AG09309 (cell line): ENCODE data around the gene SPIRE1.

ENCODE experiments used
- DNase-seq: peaks from one replicate; pipeline ENCODE4 v3.0.0-alpha.2; 2010; ENCODE audit warnings: low read depth
- H3K4me3 ChIP-seq: 2 replicates; pipeline ENCODE4 v1.5.1; 2011; ENCODE audit warnings: mild to moderate bottlenecking, low read depth, low read length, moderate library complexity; ENCODE audit not compliant: control insufficient read depth
- TF ChIP-seq, protein P1 (sequence below): IDR thresholded peaks from 2 replicates; pipeline ENCODE4 v1.5.1; 2011; ENCODE audit warnings: mild to moderate bottlenecking, low read depth, low read length, inconsistent platforms; ENCODE audit not compliant: insufficient read depth, control insufficient read depth; ENCODE audit errors: missing control alignments

The SPIRE1 gene

DNA sequence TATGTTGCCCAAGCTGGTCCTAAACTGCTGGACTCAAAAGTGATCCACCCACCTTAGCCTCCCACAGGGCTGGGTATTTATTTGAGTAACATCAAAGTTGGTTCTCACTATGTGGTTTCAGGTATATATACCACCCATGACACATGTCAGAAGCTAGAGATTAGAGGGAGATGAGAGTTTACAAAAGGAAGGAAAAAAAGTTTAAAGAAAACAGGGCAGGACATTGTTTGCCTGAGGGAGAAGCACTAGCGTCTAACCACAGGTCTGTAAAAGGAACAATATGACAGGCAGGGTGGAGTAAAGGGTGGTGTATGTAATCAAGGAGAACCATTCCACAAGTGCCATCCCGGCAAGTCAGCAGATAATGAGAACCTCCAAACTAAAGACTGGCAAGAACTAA is 36.1 kb upstream of the SPIRE1 start:
- TF ChIP-seq, protein P1, sequence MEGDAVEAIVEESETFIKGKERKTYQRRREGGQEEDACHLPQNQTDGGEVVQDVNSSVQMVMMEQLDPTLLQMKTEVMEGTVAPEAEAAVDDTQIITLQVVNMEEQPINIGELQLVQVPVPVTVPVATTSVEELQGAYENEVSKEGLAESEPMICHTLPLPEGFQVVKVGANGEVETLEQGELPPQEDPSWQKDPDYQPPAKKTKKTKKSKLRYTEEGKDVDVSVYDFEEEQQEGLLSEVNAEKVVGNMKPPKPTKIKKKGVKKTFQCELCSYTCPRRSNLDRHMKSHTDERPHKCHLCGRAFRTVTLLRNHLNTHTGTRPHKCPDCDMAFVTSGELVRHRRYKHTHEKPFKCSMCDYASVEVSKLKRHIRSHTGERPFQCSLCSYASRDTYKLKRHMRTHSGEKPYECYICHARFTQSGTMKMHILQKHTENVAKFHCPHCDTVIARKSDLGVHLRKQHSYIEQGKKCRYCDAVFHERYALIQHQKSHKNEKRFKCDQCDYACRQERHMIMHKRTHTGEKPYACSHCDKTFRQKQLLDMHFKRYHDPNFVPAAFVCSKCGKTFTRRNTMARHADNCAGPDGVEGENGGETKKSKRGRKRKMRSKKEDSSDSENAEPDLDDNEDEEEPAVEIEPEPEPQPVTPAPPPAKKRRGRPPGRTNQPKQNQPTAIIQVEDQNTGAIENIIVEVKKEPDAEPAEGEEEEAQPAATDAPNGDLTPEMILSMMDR = no peak
- no peak overlapping the region for H3K4me3 ChIP-seq
- no peak for DNase-seq

DNA sequence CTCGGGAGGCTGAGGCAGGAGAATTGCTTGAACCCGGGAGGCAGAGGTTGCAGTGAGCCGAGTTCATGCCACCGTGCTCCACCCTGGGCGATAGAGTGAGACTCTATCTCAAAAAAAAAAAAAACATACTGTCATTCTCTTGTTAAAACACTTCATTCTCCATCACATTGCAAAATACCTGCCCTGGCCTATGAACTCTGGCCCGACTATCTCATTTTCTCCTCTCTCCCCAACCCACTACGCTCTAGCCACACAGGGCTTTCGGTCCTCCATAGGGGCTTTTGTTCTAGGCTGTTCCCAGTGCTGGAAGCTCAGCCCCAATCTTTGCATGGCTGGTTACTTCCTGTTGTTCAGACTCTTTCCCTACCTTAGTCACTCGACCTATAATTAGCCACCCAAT is 34.3 kb upstream of the SPIRE1 start:
- H3K4me3 ChIP-seq = no peak overlapping the region
- TF ChIP-seq, protein P1 = no peak
- DNase-seq = no peak

DNA sequence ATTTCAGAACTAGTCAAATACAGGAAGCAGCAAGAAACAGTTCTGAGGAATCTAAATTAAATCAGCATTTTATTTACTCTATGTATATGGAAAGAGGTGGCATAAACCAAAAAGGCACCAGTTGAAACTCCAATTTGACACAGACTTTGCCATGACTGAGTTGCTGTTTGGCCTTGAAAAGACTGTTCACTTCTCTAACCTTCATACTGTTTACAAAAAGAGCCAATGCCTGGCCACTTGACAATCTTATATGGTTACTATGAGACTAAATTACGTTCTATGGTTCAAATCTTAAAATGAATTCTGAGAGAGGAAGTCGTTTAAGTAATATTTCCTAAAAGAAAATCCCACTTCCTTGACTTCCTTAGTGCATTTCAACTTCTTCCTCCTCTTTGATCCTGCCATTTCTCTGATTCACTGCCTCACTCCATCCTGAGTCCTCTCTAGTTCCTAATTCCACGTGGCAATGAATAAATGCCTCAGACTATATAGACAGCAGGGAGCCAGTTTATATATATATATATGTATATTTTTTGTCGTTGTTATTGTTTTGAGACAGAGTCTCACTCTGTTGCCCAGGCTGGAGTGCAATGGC is 31.4 kb upstream of the SPIRE1 start:
- no peak for DNase-seq
- H3K4me3 ChIP-seq = no peak overlapping the region
- TF ChIP-seq, protein P1 = no peak

DNA sequence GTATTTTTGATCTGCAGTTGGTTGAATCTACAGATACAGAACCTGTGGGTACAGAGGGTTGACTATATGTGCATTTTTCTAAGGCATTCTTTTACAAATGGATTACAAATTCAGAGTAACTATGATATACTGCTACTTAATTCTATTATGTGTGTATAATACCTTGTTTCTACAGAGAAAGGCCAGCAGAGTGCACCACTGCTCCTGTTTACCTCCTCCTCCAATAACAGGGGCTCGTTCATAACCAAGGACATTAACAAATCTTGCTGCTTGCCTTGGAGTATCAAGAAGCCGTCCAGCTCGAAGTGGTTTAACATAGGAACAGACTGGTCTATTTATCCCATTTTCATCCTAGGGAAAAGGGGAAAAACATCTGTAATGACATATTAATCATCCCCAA is 28.2 kb upstream of the SPIRE1 start:
- TF ChIP-seq, protein P1 = no peak
- DNase-seq = no peak
- no peak overlapping the region for H3K4me3 ChIP-seq

DNA sequence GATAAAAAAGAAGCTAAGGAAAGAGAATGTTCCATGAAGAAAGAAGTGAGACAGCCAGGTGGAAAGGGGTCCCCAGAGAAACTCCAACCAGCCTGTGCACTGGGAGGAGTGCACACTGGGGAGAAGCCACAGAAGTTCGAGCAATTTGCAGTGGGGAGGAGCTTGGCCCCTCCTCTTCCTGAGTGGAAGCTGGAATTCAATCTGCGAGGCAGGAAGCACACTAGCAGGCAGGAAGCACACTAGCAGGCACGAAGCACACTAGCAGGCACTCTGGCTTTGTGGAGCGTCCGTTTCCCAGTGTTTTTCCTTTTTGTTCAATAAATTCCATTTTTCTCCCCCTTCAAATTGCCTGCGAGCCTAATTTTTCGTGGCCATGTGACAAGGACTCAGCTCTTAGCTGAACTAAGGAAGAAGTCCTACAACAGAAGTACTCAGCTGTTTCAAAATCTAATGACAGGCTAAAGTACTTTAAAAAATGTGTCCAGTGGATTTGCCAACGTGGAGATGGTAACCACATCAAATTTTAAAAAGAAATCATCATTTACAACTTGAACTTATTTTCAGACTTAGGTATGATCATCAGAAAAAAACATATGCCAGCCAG is 21.4 kb upstream of the SPIRE1 start:
- TF ChIP-seq, protein P1 = no peak
- DNase-seq = no peak
- H3K4me3 ChIP-seq = no peak overlapping the region

DNA sequence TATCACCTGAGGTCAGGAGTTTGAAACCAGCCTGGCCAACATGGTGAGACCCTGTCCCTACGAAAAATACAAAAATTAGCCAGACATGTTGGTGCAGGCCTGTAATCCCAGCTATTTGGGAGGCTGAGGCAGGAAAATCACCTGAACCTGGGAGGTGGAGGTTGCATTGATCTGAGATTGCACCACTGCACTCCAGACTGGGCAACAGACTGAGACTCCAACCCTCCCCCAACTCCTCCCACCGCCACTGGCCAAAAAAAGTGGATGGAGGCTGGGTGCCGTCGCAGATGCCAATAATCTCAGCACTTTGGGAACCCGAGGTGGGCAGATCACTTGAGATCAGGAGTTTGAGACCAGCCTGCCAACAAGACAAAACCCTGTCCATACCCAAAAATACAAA is 10.1 kb upstream of the SPIRE1 start:
- TF ChIP-seq, protein P1 = no peak
- no peak overlapping the region for H3K4me3 ChIP-seq
- DNase-seq = no peak

DNA sequence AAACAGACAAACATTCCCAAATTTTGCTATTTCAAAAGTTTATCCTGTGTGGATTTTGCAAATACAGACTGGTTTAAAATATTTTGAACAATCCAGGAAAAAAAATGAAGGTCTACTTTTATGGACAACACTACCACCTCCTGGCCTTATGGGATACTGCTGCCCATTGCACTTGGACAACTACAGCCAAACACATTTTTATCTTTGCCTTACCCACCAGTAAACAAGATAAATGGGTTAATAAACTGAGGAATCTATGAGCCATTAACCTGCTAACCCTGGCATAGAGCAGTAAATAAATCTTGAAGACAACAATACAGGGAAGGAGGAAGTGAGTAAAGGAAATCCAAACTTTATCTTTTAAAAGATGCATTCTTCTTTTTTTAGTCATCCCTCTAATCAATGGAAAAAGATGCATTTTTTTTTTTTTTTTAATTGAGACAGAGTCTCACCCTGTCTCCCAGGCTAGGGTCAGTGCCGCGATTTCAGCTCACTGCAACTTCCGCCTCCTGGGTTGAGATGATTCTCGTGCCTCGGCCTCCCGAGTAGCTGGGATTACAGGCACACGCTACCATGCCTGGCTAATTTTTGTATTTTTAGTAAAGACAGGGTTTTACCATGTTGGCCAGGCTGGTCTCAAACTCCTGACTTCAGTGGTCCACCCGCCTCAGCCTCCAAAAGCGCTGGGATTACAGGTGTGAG is 2.1 kb upstream of the SPIRE1 start:
- TF ChIP-seq, protein P1 = peak; percentile 81
- no peak for DNase-seq
- no peak overlapping the region for H3K4me3 ChIP-seq
